H7 (cell line): ENCODE measurements around the gene EIF2B5. TPM values are rescaled to one million over a fixed set of nuclear protein-coding genes. Genes with fewer than 3 reads are reported as not detected.
"Not testable (repeated sequence)": the region's sequence is repeated elsewhere in the genome, so short reads cannot be mapped to it uniquely, and the experiment has no call there.

Experiments
- DNase-seq: peaks from one replicate; pipeline ENCODE4 v3.0.0; 2012
- H3K27me3 ChIP-seq: 2 replicates; pipeline ENCODE4 v1.6.0; 2011; ENCODE audit warnings: mild to moderate bottlenecking, low read length; ENCODE audit not compliant: control insufficient read depth, insufficient read depth
- H3K36me3 ChIP-seq: replicated peaks from 2 replicates; pipeline ENCODE4 v1.5.1; 2011; ENCODE audit warnings: low read length; ENCODE audit not compliant: control insufficient read depth, insufficient read depth
- H3K4me3 ChIP-seq: 2 replicates; pipeline ENCODE4 v1.5.1; 2011; ENCODE audit warnings: low read depth, mild to moderate bottlenecking, control low read depth, low read length, moderate library complexity; ENCODE audit not compliant: insufficient read depth
- total RNA-seq: library from RNA; depleted of rRNA; stranded (reverse); fragments of >200 nt; shearing (Covaris generic); gene quantifications from 2 replicates; pipeline ENCODE4 v1.2.3, GENCODE V29; 2014

Gene EIF2B5
- total RNA-seq, 1 experiment from 2014 or later: 65.6 TPM

GRCh38 chr3:184134746-184135148, 411 bp upstream of the EIF2B5 start:
- H3K4me3 ChIP-seq: peak overlapping the region; percentile 74
- no peak for DNase-seq
- peaks cover 2% of the 10 kb centered on the region; the same call in 1 of the 2 replicates for H3K36me3 ChIP-seq
- no peaks in the 10 kb centered on the region for H3K27me3 ChIP-seq

GRCh38 chr3:184135911-184136260, 728 bp downstream of the EIF2B5 start:
- no peaks in the 10 kb centered on the region for H3K27me3 ChIP-seq
- H3K36me3 ChIP-seq: peaks cover 8% of the 10 kb centered on the region
- no peak for DNase-seq
- peak overlapping the region; percentile 74 for H3K4me3 ChIP-seq

GRCh38 chr3:184140436-184140835, 5.3 kb downstream of the EIF2B5 start:
- no peak for DNase-seq
- no peaks in the 10 kb centered on the region for H3K27me3 ChIP-seq
- H3K36me3 ChIP-seq: peaks cover 43% of the 10 kb centered on the region
- no peak overlapping the region for H3K4me3 ChIP-seq

GRCh38 chr3:184142199-184142598, 7.0 kb downstream of the EIF2B5 start:
- H3K4me3 ChIP-seq: no peak overlapping the region
- H3K36me3 ChIP-seq: peaks cover 43% of the 10 kb centered on the region
- H3K27me3 ChIP-seq: no peaks in the 10 kb centered on the region
- DNase-seq: no peak

- H3K4me3 ChIP-seq: no peak overlapping the region
- peaks cover 42% of the 10 kb centered on the region for H3K36me3 ChIP-seq
- no peaks in the 10 kb centered on the region for H3K27me3 ChIP-seq
- no peak for DNase-seq
Measured at GRCh38 chr3:184143327-184143726, 8.2 kb downstream of the EIF2B5 start.

GRCh38 chr3:184144505-184144904, 9.3 kb downstream of the EIF2B5 start:
- DNase-seq: no peak
- H3K27me3 ChIP-seq: no peaks in the 10 kb centered on the region
- H3K36me3 ChIP-seq: peaks cover 42% of the 10 kb centered on the region
- H3K4me3 ChIP-seq: no peak overlapping the region

- Histone ChIP-seq H3K27me3 (no peaks in the 10 kb centered on the region), H3K36me3 (peaks cover 41% of the 10 kb centered on the region), H3K4me3 (no peak overlapping the region)
- peak; percentile 79 for DNase-seq
Measured at GRCh38 chr3:184145111-184145524, 10.0 kb downstream of the EIF2B5 start.

- no peak for DNase-seq
- Histone ChIP-seq H3K4me3 (no peak overlapping the region), H3K36me3 (peaks cover 36% of the 10 kb centered on the region), H3K27me3 (no peaks in the 10 kb centered on the region)
Measured at GRCh38 chr3:184145751-184146270, 10.7 kb downstream of the EIF2B5 start.

GRCh38 chr3:184148076-184148475, 12.9 kb downstream of the EIF2B5 start:
- Histone ChIP-seq H3K27me3 (no peaks in the 10 kb centered on the region), H3K4me3 (no peak overlapping the region), H3K36me3 (peaks cover 17% of the 10 kb centered on the region)
- DNase-seq: no peak

- H3K36me3 ChIP-seq: peaks cover 8% of the 10 kb centered on the region
- no peak for DNase-seq
- no peaks in the 10 kb centered on the region for H3K27me3 ChIP-seq
- H3K4me3 ChIP-seq: no peak overlapping the region
Measured at GRCh38 chr3:184149123-184149522, 14.0 kb downstream of the EIF2B5 start.

- not testable (repeated sequence) for DNase-seq, H3K36me3 ChIP-seq, H3K27me3 ChIP-seq, H3K4me3 ChIP-seq
Measured at GRCh38 chr3:184149770-184150169, 14.6 kb downstream of the EIF2B5 start.

- DNase-seq: peak; percentile 96
- Histone ChIP-seq H3K36me3 (no peaks in the 10 kb centered on the region), H3K27me3 (no peaks in the 10 kb centered on the region), H3K4me3 (peak within 1 kb of the TSS; percentile 97)
Measured at GRCh38 chr3:184154885-184155643, 19.9 kb downstream of the EIF2B5 start, which contains the start of gene DVL3. TSS of gene DVL3 (plus strand) at chr3:184155377. CDS start at chr3:184155636, 259 bp downstream.

GRCh38 chr3:184155644-184156521, 20.7 kb downstream of the EIF2B5 start:
- Histone ChIP-seq H3K36me3 (no peaks in the 10 kb centered on the region), H3K4me3 (peak overlapping the region; percentile 97), H3K27me3 (no peaks in the 10 kb centered on the region)
- peak; percentile 80 for DNase-seq

GRCh38 chr3:184156522-184156955, 21.4 kb downstream of the EIF2B5 start:
- peak overlapping the region; percentile 97 for H3K4me3 ChIP-seq
- no peaks in the 10 kb centered on the region for H3K27me3 ChIP-seq
- no peaks in the 10 kb centered on the region for H3K36me3 ChIP-seq
- peak; percentile 89 for DNase-seq
